ENCODE data around the gene ZNF559. TPM values are rescaled to one million over a fixed set of nuclear protein-coding genes. Genes with fewer than 3 reads are reported as not detected.
A peak's percentile ranks its signal among the peaks of the same experiment; 100 is the strongest.
"Not testable (repeated sequence)": the region's sequence is repeated elsewhere in the genome, so short reads cannot be mapped to it uniquely, and the experiment has no call there.

Gene ZNF559
- total RNA-seq (2014; rRNA removed; shearing (Covaris generic)), result 14.4 and 21.4 TPM in 2 replicates

- peak; percentile 94 for DNase-seq (ENCODE audit: low read depth)
Observed at GRCh38 chr19:9323919-9324583, at the start of gene ZNF559. TSS of gene ZNF559 (plus strand) at chr19:9324179. CDS start at chr19:9338550, 14,371 bp downstream.

GRCh38 chr19:9283485-9283884 is 40.5 kb upstream of the ZNF559 start:
- DNase-seq (ENCODE audit: low read depth), result peak; percentile 20

GRCh38 chr19:9289231-9289884 is 34.6 kb upstream of the ZNF559 start:
- DNase-seq (ENCODE audit: low read depth), result no peak

- DNase-seq (ENCODE audit: low read depth), result peak; percentile 16
Observed at GRCh38 chr19:9295411-9295849, 28.5 kb upstream of the ZNF559 start.

- DNase-seq (ENCODE audit: low read depth), result no peak
Observed at GRCh38 chr19:9296336-9296735, 27.6 kb upstream of the ZNF559 start.

GRCh38 chr19:9306443-9306842 is 17.5 kb upstream of the ZNF559 start:
- peak; percentile 80 for DNase-seq (ENCODE audit: low read depth)

- DNase-seq (ENCODE audit: low read depth), result no peak
Observed at GRCh38 chr19:9308091-9308770, 15.7 kb upstream of the ZNF559 start.

GRCh38 chr19:9309139-9309973 is 14.6 kb upstream of the ZNF559 start, which contains the start of gene ZNF699:
TSS of gene ZNF699 (minus strand) at chr19:9309838. CDS start at chr19:9305119, 4,719 bp downstream.
- peak; percentile 97 for DNase-seq (ENCODE audit: low read depth)

GRCh38 chr19:9309974-9310446 is 14.0 kb upstream of the ZNF559 start:
- DNase-seq (ENCODE audit: low read depth), result peak; percentile 89

- no peak for DNase-seq (ENCODE audit: low read depth)
Observed at GRCh38 chr19:9313756-9314155, 10.2 kb upstream of the ZNF559 start.

GRCh38 chr19:9321338-9321737 is 2.6 kb upstream of the ZNF559 start:
- no peak for DNase-seq (ENCODE audit: low read depth)

- not testable (repeated sequence) for DNase-seq (ENCODE audit: low read depth)
Observed at GRCh38 chr19:9321756-9322155, 2.2 kb upstream of the ZNF559 start.

- not testable (repeated sequence) for DNase-seq (ENCODE audit: low read depth)
Observed at GRCh38 chr19:9322201-9322600, 1.8 kb upstream of the ZNF559 start.

- peak; percentile 90 for DNase-seq (ENCODE audit: low read depth)
Observed at GRCh38 chr19:9323557-9323918, 441 bp upstream of the ZNF559 start.

- DNase-seq (ENCODE audit: low read depth), result no peak
Observed at GRCh38 chr19:9324584-9324962, 594 bp downstream of the ZNF559 start.

GRCh38 chr19:9329999-9330398 is 6.0 kb downstream of the ZNF559 start:
- no peak for DNase-seq (ENCODE audit: low read depth)

- DNase-seq (ENCODE audit: low read depth), result no peak
Observed at GRCh38 chr19:9342610-9343304, 18.8 kb downstream of the ZNF559 start.

GRCh38 chr19:9345005-9345404 is 21.0 kb downstream of the ZNF559 start:
- DNase-seq (ENCODE audit: low read depth), result no peak

- DNase-seq (ENCODE audit: low read depth), result no peak
Observed at GRCh38 chr19:9348253-9348652, 24.3 kb downstream of the ZNF559 start.

GRCh38 chr19:9348671-9349070 is 24.7 kb downstream of the ZNF559 start:
- no peak for DNase-seq (ENCODE audit: low read depth)

GRCh38 chr19:9352505-9352904 is 28.5 kb downstream of the ZNF559 start:
- no peak for DNase-seq (ENCODE audit: low read depth)
